Retinal pigment epithelial cell (primary cell): ENCODE data around the gene WDR5.

Source experiments
- DNase-seq: peaks from one replicate; pipeline ENCODE4 v3.0.0-alpha.2; 2010; ENCODE audit warnings: low read depth
- H3K4me3 ChIP-seq: 2 replicates; pipeline ENCODE4 v1.5.1; 2011; ENCODE audit warnings: mild to moderate bottlenecking, low read length, control low read depth, moderate library complexity
- CTCF ChIP-seq: conservative IDR thresholded peaks from 2 replicates; pipeline ENCODE4 v1.5.1; 2011; ENCODE audit warnings: low read depth, low read length, control low read depth, inconsistent platforms

Gene WDR5

GRCh38 chr9:134159566-134160245, 23.8 kb downstream of the WDR5 start:
- DNase-seq = no peak
- H3K4me3 ChIP-seq = no peak overlapping the region
- no peak for TF ChIP-seq CTCF

- H3K4me3 ChIP-seq = no peak overlapping the region
- no peak for DNase-seq
- no peak for TF ChIP-seq CTCF
Measured at GRCh38 chr9:134161647-134162046, 25.8 kb downstream of the WDR5 start.

- TF ChIP-seq CTCF = no peak
- H3K4me3 ChIP-seq = no peak overlapping the region
- no peak for DNase-seq
Measured at GRCh38 chr9:134162212-134162775, 26.4 kb downstream of the WDR5 start.

GRCh38 chr9:134162926-134163370, 27.1 kb downstream of the WDR5 start:
- no peak for DNase-seq
- TF ChIP-seq CTCF = no peak
- no peak overlapping the region for H3K4me3 ChIP-seq

- peak; percentile 8 for DNase-seq
- TF ChIP-seq CTCF = peak; percentile 59
Measured at GRCh38 chr9:134163371-134164196, 27.7 kb downstream of the WDR5 start.

GRCh38 chr9:134164879-134165278, 29.0 kb downstream of the WDR5 start:
- TF ChIP-seq CTCF = no peak
- no peak overlapping the region for H3K4me3 ChIP-seq
- no peak for DNase-seq

More at GRCh38 chr9:134163371-134164196, 27.7 kb downstream of the WDR5 start:
- no peak overlapping the region for H3K4me3 ChIP-seq
